Measurements from ENCODE around the gene ARHGAP10. TPM values are rescaled to one million over a fixed set of nuclear protein-coding genes. Genes with fewer than 3 reads are reported as not detected.

The ARHGAP10 gene
- total RNA-seq: 16.4 and 20.8 TPM in 2 replicates

DNA sequence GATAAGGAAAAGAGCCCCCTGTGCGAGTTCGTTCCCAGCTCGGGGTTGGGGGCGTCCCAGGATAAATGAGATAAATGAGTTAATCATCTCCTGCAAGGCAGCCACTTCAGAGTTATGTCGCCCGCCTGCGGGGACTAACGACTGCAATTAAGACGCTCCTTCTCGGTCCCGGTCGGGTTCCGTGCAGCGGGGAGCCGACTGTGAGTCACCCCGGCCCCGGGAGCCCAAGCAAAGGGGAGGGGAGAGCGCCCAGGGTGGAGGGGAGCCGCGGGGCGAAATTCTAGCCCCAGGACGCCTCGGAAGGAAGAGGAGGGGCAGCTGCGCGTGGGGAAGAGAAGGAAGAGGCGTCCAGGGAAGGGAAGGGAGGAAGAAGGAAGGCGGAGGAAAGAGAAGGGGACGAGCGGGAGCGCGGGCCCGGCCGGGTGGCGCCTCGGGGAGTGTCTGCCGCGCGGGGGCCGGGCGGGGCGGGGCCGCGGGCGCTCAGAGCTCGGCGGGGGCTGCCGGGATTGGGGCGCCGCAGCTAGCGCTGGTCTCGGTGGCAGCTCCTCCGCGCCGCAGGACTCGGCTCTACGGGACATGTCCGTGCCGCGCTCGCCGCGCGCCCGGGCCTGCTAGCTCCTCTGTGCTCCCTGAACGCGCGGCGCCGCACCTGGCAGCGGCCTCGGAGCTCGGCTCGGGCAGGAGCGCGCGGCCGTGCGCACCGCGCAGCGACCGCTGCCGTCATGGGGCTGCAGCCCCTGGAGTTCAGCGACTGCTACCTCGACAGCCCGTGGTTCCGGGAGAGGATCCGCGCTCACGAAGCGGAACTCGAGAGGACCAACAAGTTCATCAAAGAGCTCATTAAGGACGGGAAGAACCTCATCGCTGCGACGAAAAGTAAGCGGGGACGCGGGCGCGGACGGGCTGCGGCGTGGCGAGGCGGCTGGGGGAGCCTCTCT lies at the start of gene ARHGAP10:
Gene ARHGAP10 (plus strand): TSS at position 509 of the 938 bp plus-strand sequence. CDS start 214 bp downstream, at position 723.

DNA sequence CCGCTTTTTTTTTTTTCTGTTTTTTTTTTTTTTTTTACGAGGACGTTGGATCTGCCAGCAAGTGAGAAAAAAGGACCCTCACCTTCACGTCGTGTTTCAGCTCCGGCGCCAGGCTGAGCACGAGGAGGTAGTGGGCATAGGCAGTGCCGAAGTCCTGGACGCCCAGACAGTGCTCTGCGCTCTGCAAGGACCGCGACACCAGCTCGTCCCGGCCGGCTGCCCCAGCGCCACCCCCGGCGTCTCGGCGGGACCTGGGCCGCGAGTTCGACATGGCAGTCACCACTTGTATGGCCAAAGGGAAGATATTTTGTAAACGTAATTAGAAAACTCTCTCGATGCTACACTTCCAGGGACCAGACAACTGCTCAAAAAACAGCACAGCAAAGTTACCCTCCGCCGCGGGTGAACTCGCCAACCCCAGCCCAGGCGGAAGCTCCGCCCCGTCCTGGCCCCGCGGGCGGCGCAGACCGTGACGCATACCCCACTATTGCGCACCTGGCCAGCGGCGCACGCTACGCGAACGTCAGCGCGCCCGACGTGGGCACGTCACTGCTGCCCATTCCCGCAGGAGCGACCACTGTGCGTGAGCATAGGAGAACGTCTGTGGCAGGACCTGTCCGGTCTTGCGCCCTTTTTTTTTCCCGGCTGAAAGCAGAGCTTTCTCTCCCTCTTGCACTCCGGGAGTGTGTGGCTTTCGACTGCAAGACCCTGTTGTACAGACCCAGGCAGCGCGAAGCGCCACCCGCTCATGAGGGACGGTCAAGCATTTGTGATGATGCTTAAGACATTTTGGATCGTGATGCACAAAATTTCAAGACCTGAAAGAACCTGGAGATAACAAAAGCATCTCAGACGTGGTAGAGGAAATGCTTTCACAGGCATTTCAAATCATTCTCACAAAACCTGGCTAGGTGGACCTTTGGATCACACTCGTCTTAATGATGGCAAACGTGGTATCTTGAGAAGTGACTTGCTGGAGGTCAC lies 47.9 kb upstream of the ARHGAP10 start, which contains the start of gene PRMT9:
Gene PRMT9 (minus strand): TSS at position 447 of the 984 bp plus-strand sequence. CDS start 176 bp downstream, at position 271.

Other genes with a start within 250 kb of the ARHGAP10 start
- 22.4 and 23.3 TPM in 2 replicates for gene TMEM184C, start 114.7 kb upstream of the ARHGAP10 start, total RNA-seq
- 7.1 and 8.7 TPM in 2 replicates for gene PRMT9, start 47.9 kb upstream of the ARHGAP10 start, total RNA-seq